NCI-H128 (cell line): ENCODE measurements around the gene EFCAB5.
"Not testable (repeated sequence)": the region's sequence is repeated elsewhere in the genome, so short reads cannot be mapped to it uniquely, and the experiment has no call there.

Experiments
- DNase-seq: peaks from one replicate; lab custom pipeline; 2025; ENCODE audit not compliant: unreplicated experiment; lab: John Stamatoyannopoulos, UW

The EFCAB5 gene

DNA sequence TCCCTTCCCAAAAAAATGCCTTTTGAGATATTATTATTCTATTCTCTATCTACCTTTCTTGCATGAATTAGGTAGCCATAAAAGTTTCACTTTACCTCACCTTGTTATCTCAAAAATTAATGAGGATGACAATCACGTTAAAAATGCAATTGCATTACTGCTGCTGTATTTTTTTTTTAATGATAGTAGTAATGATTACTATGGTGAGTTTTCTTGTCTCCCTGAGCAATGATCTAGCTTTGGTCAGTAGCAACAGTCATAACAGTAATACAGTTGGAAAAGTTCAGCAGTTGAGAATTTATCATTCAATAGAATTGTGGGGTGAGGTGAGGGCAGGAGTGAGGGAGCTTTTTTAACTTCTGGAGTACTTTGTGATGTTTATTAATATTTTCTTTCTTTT is at the start of gene EFCAB5:
Gene EFCAB5 (plus strand): TSS at position 301 of the 400 bp plus-strand sequence. CDS start 163 bp downstream, outside the sequence.
- DNase-seq = no peak

- no peak for DNase-seq
Measured at GRCh38 chr17:29892201-29892600, 49.2 kb upstream of the EFCAB5 start.

DNA sequence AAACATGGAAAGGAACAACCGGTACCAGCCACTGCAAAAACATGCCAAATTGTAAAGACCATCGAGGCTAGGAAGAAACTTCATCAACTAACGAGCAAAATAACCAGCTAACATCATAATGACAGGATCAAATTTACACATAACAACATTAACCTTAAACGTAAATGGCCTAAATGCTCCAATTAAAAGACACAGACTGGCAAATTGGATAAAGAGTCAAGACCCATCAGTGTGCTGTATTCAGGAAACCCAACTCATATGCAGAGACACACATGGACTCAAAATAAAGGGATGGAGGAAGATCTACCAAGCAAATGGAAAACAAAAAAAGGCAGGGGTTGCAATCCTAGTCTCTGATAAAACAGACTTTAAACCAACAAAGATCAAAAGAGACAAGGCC is 44.3 kb upstream of the EFCAB5 start:
- not testable (repeated sequence) for DNase-seq

GRCh38 chr17:29903471-29903870 is 38.0 kb upstream of the EFCAB5 start:
- no peak for DNase-seq

DNA sequence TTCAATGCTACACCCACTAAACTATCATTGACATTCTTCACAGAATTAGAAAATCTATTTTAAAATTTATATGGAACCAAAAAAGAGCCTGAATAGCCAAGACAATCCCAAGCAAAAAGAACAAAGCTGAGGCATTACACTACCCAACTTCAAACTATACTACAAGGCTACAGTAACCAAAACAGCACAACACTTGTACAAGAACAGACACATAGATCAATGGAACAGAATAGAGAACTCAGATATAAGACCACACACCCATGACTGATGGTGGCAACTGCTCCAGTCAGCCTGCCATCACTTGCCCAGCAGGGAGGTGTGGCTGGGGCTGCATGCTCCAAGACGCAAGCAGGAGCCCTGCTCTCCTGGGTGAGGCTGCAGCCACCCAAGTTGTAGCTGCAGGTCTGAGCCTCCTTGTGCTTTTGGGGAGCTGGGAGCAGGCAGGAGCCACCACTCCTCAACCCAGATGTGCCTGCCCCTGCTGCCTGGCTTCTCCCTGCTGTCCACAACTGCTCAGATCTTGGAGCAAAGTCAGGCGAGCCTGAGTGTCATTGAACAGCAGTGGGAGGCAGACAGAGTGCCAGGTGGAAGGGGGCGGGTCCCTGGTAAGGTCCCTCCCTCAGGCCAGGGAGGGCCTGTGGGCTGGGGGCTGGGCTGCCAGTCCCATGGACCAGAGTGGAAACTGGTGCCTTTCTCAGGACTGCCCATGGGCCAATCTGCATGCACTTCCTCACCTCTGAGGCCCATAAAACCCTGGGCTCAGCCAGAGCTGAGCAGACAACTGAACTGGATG is 36.2 kb upstream of the EFCAB5 start:
- no peak for DNase-seq

DNA sequence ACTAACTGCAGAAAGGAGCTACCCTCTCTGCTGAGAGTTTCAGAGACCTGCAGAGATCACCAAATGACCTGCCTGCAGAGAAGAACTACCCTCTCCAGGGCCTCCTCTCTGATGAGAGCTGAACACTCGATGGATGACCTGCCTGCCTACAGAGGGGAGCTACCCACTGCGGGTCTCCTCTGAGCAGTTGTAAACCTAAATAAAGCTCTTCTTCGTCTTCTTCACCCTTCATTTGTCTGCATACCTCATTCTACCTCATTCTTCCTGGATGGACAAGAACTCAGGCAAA is 35.6 kb upstream of the EFCAB5 start:
- no peak for DNase-seq

DNA sequence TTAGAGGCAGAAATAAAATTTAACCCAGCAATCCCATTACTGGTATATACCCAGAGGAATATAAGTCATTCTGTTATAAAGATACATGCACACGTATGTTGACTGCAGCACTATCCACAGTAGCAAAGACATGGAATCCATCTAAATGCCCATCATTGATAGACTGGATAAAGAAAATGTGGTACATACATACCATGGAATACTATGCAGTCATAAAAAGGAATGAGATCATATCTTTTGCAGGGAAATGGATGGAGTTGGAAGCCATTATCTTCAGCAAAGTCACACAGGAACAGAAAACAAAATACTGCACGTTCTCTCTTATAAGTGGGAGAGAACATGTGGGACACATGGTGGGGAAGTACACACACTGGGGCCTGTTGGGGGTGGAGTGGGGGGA is 34.5 kb upstream of the EFCAB5 start:
- no peak for DNase-seq

DNA sequence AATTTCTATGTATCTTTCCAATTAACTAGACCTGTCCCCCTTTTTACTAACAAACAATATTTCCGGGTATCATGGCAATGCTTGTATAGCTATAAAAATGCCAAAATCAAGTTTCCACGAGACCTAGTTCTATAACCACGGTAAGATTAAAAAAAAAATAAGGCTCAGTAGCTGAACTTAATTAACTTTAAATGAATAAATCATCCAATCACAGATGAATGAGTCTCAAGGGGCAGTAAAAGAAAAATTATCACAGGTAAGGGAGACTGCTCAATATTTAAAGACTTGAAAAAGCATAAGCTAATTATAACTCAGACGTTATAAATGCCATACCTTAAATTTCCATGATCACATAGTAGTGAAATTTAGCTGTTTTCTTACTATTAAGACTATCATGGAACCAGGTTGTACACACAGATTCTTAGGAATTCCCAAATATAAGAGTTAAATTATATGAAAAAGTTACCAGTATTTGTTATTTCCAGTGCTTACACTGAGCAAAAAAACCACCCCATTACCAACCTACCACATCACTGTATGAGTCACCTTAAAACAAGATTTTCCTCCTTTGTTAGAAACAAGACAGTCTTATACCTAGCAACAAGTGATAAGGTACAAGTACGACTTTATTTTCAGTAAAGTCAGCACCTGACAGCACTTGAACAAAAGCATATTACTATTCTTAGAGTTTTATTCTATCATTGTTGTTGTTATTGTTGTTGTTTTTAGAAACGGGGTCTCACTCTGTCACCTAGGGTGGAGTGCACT is 32.0 kb upstream of the EFCAB5 start:
- no peak for DNase-seq

DNA sequence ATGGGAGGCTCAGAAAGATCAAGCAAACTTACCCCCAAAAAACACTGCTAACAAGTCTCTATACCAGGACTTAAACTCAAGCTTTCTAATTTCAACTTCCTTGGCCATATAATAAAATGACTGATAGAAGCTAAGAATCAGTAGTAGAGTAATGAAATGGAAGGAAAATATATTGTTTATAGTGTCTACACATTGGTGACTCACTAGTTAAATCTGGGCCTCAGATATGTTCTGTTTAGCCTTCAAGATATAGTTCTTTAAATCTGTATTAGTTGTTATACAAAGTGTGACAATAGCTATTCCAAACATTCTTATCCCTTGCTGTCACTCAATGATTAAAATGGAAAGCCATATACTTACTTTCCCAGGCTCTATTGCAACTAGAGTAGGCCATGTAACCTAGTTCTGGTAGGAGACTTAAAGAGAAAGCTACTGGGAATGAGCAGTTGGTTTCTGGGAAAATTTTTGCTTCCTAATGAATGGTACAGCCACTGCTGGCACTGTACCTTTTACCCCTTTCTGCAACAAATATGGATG is 29.7 kb upstream of the EFCAB5 start:
- DNase-seq = no peak

- no peak for DNase-seq
Measured at GRCh38 chr17:29914819-29915537, 26.5 kb upstream of the EFCAB5 start.

- DNase-seq = no peak
Measured at GRCh38 chr17:29918016-29918415, 23.4 kb upstream of the EFCAB5 start.

DNA sequence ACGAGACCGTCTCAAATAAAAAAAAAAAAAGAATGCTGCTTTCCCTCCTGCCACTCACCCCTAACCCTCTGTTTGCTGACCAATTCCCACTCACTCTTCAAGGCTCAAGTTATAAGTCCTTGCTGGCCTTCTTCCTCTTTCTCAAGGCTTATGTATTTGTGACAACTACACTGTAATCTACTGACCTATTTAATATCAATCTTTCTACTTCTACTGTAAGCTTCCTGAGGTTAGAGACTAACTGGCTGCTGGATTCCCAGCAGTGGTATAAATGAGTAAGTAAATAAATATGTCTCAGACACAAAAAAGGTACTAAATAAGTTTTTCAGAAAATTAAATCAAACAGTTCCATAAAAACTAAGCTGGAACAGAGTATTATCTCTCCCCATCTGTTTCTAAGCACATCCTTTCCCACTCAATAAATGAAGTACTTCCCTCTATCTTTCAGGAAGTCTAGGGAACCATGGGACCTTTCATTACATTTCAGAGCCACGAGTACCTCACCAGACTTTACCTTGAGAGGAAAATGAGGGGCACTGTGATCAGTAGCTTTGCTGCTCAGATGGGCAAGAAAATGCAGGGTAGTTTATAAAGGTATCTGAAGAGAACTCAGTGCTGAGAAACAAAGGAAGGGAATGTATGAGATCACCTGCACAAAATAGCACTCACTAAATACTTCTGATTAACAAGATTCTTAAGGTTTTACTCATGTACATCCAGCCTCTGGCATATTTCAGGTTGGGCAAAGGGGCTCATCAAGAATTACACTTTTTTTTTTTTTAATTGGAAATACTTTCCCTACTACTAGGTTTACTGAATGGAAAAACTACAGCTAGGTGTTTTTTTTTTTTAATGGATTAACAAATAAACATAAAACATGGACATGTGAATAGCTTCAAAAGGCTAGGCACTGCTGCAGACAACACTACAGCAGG is 22.2 kb upstream of the EFCAB5 start:
- DNase-seq = no peak

DNA sequence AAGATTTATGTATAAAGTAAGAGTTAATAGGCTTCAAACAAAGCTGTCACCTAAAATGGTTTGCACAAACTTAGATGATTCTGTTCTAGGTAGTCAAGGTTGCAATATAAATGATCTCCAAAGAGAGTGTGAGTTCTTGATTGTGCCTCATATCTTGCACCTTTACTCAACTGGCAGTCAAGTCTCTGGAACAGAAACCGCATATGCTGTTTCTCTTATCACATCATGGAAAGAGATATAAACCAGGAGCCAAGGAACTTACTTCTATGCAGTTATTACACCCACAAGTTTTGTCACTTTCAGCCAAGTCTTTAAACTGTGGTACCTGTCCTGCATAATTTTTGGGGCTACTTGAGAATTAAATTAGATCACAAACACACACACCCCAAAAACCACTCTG is 16.6 kb upstream of the EFCAB5 start:
- no peak for DNase-seq

DNA sequence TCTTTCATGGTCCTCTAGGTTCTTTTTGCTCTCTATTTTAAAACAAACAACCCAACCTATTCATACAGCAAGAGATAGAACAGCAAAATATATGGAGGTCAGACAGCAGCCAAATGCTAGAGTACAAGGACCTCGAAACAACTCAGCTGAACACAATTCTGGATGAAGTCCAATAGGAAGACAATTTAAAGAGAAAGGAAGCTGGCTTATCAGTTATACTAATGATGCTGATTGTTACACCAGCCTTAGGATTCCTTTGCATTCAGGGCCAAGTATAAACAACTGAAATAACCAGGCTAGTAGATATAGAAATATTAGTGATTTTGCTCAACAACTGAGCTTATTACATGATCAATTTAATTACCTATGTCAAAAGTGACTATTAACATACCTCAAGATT is 13.9 kb upstream of the EFCAB5 start:
- no peak for DNase-seq

DNA sequence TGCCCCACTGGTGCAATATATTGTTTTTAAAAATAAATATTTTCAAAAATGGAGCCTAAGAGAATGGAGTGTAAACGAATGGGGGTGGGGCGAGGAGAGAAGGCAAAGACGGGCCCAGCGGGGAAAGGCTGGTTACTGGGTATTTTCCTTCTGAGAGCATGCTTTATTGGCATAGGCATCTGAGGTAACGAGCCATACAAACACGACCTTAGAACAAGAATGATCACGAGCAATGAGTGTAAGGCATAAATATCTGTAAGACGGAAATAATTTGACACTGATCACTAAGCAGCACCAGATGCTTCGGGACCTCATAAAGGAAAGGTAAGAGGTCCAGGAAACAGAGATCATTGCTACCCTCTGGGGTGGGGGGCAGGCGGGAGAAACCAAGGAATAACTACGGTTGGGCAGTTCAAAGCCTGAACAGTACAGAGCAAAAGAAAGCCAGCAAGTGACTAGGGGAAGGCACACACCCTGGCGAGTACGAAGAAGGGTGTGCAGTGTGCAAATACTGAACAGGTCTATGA is 12.4 kb upstream of the EFCAB5 start:
- DNase-seq = no peak

- DNase-seq = peak; percentile 80
Measured at GRCh38 chr17:29929533-29930408, 11.7 kb upstream of the EFCAB5 start, which contains the start of gene SSH2. TSS of gene SSH2 (minus strand) at chr17:29930228. CDS start at chr17:29930000, 228 bp downstream.

DNA sequence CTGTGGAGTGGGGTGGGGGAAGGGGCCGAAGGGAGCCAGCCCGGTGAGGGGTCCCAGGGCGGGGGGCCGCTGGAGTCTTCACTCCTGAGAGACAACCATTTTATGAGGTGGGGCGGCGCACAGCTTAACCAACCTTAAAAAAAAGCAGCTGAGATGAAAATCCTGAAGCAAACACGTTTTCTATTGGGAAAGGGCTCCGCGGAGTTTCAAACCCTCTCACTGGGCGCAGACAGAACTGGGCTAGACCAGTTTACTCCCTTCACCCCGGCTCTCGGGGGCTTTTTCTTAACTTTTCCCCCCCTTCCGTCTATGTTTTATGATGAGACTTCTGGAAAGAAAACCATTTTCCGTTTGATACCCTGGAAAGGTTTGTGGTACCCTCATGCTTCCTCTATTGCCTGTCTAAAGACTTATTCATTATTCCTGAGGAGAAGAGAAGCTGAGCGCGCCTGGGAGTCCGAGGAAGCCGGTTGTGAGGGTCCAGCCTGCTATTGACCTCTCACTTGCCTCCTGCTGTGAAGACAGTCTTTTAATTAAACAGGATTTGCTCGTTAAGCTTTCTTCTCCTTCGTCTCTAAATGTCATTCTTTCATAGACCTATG is 10.9 kb upstream of the EFCAB5 start:
- no peak for DNase-seq

DNA sequence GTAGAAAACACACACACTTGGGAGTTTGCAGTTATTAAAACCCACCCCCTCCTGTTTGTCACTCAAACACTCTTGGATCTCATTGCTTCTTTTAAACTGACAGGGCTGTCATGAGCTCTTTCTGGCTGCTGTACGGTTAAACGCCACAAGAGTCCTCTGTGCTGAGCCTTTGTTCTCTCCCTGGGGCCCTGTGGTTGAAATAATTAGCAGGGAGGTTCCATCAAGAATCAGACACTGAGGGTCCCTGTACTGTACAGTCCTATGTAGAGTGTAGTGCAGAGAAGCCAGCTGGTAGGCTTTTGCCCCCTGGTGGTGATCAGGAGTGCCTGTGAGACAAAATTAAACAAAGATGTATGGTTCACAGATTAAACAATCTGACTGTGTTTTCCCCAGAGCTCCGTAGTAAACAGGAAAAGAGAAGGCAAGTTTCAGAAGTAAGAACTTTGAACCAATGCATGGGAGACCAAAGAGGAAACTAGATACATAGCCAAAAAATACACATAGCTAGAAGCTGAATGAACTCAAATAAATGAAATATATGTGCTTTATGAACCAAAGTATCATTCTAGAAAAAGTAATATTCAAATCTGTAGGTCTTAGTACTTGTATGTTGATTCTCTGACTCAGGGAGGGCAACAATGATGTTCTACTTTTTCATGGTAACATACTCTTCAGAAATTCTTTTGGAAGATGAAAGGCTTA is 10.1 kb upstream of the EFCAB5 start:
- peak; percentile 64 for DNase-seq
